ENCODE measurements around the gene CFAP74.

DNA sequence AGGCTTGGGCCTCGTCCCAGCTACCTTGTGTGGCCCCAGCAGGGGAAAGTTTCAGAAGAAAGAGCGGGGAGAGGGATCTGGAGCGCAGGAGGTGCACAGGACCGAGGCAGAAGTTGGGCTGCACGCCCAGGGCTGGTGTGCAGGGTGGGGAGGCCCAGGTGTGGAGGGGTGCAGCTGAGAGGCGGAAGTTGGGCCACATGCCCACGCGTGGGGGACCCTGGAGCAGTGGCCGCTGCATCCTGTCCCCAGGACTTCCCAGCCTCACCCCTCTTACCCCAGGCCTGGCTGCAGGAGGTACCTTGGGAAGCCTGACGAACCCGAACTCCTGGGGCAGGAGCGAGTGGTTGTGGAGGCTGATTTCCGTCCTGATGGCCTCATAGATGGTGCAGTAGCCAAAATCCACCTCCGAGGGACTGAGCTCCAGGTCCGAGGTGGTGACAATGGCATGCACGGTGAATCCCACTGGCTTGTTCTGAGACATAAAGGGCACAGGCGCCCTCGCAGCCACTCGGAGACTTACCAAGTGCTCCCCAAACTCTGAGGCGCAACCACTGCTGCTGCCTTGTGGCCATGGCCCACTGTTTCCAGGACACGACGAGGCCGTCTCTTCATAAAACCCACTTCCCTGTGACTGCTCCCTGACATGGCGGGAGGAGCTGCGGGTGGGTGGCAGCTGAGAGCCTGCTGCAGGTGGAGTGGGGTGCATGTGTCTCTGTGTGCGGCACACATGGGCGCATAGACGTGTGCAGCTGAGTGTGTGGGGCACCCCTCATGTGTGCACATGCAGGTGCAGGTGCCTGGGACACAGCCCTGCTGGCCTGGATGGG, 64.1 kb downstream of the CFAP74 start:
- TF ChIP-seq CTCF (IDR thresholded peaks at IDR 0.05), result no peak
- no peak for TF ChIP-seq POLR2A (IDR thresholded peaks at IDR 0.05)
